NCI-H2196 treated with DMSO at 0.1 percent for 48 hours (cell line): ENCODE results near the gene HBM.
"Not testable (repeated sequence)": the region's sequence is repeated elsewhere in the genome, so short reads cannot be mapped to it uniquely, and the experiment has no call there.

Source experiments
- DNase-seq: peaks from one replicate; lab custom pipeline; 2025; ENCODE audit not compliant: unreplicated experiment; lab: John Stamatoyannopoulos, UW

HBM gene

DNA sequence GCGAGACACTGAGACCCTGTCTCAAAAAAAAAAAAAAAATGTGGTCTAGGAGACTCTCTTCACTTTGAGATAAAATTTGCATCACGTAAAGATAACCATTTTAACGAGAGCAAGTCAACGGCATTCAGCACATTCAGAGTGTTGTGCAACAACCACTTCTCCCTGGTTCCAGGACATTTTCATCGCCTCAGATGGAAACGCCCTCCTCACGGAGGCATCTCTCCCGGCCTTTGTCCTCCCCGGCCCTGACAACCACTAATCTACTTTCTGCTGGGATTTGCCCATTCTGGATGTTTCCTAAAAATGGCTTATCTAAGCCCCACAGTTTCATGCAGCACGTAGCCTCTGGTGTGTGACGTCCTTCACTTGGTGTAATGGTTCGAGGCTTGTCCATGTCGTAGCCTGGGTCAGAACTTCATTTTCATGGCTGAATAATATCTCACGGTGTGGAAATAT, 21.0 kb upstream of the HBM start:
- no peak for DNase-seq

DNA sequence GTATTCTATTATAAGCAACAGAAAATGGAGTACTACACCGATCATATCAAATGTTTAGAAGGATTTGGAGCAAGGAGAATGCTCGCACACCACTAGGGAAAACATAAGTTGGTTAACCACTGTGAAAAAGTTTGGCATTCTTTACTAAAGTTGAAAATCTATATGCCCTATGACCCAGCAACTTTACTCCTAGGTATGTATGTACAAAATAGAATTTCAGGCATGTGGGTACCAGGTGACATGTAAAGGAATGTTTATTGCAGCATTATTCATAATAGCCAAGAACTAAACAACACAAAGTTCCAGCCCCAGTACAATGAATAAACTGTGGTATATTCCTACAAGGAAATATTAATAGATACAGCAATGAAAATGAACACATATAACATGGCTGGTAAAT, 19.1 kb upstream of the HBM start:
- no peak for DNase-seq

DNA sequence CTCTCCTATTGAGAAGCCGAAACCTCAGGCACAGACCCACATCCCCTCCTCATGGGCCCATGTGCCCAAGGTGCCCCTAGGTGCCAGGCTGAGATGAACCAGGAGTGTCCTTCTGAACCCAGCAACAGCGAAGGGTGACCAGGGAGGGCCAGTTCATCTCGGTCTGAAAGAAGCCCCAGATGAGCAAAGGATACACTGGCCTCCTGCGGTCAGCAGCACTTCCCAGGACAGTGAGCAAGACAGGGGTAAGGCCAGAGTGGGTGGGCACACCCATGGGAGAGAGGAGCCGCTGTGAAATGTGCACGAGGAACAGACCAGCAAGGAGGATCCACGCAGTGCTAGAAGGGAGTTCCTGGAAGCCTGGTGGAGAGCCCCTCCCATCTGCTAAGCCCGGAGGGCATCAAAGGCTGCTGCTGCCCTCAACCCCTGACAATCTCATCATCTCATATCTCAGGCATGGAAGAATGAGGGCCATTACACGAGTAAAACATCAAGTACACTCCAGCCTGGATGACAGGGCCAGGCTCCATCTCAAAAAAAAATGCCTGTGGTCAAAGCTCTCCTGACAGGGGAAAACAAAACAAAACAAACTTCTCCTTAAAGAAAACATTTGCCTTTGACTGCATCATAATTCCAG, 16.6 kb upstream of the HBM start:
- no peak for DNase-seq

GRCh38 chr16:152141-153128, 13.3 kb upstream of the HBM start, which contains the start of gene HBZ:
Gene HBZ, plus strand, starts transcription at chr16:152644. Its CDS starts 266 bp downstream, at chr16:152910.
- no peak for DNase-seq

- DNase-seq: not testable (repeated sequence)
These were observed 12.7 kb upstream of the HBM start for GRCh38 chr16:153129-153521.

- DNase-seq: not testable (repeated sequence)
These were observed 12.1 kb upstream of the HBM start for GRCh38 chr16:153550-154216.

- no peak for DNase-seq
These were observed 11.4 kb upstream of the HBM start for GRCh38 chr16:154217-155030.

DNA sequence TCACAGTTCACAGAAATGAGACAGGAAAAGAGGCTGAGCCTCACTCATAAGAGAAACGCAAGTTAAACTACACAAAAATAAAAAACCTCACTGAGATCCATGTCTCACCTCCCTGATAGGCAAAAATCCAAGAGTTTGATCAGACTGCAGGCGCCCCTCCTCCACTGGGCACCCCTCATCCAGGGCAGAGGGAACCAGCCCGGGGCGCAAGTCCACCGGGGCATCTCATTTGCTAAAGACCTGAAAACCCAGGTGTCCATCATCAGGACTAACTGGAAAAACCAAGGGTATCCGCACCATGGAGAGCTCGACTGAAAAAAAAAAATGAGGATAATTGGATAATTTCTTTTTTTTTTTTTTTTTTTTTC, 10.8 kb upstream of the HBM start:
- no peak for DNase-seq

DNA sequence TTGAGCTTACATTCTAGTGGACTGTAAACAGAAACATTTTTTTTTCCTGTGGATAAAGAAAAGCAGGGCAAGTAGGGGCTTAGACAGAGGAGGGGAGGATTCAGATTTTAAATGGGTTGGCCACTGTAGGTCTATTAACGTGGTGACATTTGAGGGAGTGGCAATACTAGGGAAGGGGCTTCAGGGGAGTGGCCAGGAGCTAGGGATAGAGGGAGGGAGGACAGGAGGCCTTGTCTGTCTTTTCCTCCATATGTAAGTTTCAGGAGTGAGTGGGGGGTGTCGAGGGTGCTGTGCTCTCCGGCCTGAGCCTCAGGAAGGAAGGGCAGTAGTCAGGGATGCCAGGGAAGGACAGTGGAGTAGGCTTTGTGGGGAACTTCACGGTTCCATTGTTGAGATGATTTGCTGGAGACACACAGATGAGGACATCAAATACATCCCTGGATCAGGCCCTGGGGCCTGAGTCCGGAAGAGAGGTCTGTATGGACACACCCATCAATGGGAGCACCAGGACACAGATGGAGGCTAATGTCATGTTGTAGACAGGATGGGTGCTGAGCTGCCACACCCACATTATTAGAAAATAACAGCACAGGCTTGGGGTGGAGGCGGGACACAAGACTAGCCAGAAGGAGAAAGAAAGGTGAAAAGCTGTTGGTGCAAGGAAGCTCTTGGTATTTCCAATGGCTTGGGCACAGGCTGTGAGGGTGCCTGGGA, 6.5 kb upstream of the HBM start:
- DNase-seq: no peak

- DNase-seq: not testable (repeated sequence)
These were observed 5.5 kb upstream of the HBM start for GRCh38 chr16:160242-160641.

GRCh38 chr16:160691-161190, 5.0 kb upstream of the HBM start:
- no peak for DNase-seq

DNA sequence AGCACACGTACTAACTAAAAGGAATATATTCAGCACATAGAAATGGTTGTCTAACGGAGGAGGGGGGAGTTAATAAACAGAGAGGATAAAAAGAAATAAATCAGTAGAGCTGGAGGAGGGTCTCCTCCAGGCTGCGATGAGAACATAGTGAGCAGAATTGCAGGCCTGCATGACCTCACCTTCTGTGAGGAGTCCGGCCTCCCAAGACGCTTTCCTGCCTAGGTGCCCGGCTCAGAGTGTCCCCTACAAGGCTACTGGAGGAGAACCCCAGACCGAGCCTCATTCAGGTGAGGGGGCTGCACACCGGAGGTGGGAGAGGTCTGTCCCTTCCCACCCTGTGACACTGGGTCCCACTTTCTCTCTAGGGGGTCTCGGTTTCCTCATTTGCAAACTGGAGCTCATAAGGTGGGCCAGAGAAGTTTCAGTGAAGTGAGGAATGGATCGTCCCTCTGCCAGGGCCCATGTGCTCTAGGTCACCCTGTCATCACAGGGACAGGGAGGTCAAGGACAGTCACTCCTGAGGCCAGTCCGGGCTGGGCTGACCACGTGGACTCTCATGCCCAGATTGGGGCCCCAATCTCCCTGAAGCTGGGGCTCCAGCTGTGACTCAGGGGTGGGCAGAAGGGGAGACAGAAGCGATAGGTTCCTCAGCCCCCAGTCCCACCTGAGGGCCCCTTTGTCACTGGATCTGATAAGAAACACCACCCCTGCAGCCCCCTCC, 3.3 kb upstream of the HBM start:
- no peak for DNase-seq

- DNase-seq: not testable (repeated sequence)
These were observed 2.6 kb upstream of the HBM start for GRCh38 chr16:163139-163538.

DNA sequence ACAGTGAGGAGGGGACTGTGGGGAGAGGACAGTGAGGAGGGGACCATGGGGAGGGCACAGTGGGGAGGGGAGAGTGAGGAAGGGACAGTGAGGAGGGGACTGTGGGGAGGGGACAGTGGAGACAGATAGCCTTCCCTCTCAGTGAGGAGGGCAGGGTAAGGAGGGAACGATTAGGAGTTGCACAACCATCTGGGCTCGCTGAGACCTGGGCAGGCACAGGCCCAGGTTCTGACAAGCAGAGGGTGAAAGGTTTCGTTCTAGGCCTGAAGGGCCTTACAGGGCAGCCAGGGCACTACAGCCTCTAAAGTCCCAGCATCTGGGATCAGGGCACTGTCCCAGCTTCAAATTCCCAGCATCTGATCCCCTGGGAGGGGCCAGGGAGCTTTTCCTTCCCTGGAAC, 2.1 kb upstream of the HBM start:
- DNase-seq: not testable (repeated sequence)

DNA sequence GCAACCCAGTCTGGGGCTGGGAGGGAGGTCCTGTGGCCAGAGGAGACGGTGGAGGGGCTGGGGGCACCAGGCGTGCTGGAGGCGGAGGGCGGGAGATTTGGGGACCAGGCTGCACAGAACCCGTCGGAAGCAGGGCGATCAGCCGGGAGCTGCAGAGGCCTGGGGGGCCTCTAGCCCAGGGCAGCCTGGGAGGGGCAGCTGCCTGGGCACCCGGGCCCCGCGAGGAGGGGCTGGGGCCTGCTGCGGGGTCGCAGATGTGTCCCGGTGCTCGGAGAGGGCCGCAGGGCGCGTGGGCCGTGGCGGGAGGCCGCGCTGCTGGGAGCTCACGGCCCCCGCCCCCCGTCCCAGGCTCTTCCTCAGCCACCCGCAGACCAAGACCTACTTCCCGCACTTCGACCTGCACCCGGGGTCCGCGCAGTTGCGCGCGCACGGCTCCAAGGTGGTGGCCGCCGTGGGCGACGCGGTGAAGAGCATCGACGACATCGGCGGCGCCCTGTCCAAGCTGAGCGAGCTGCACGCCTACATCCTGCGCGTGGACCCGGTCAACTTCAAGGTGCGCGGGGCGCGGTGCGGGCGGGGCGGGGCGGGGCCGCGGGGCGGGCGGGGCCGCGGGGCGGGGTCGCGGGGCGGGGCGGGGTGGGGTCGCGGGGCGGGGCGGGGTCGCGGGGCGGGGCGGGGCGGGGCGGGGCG, 1.5 kb upstream of the HBM start:
- not testable (repeated sequence) for DNase-seq

GRCh38 chr16:164827-165538, 795 bp upstream of the HBM start:
- DNase-seq: no peak

GRCh38 chr16:166375-167121, 770 bp downstream of the HBM start:
- DNase-seq: no peak
